ENCODE data around the gene CPOX. TPM values are rescaled to one million over a fixed set of nuclear protein-coding genes. Genes with fewer than 3 reads are reported as not detected.
A peak's percentile ranks its signal among the peaks of the same experiment; 100 is the strongest.

The CPOX gene
- total and polyA plus RNA-seq, 4 experiments from 2014 or later: 3.3 to 41.3 (median 24.6) TPM

DNA sequence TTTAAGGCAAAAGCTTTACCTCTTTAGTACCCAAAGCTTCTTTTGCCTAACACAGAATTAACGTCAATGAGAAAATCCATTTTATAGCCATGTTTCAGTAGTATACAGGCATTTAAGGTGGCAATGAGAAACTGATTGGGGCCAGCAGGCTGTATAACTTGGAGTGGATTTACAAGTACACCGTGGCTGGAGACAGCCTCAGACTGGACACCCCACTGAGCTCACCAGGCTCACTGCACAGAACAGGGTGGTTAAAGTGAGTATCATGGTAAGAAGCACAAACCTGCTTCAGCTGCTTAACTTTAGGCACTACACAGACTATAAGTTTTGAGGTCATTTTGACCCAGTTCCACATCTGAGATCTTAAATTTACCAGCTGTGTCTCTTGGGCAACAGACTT is 8.9 kb downstream of the CPOX start:
- CTCF ChIA-PET (ENCODE audit: partially characterized antibody): interaction anchor here (1.0 to 1.2 kb wide), 3 partner anchors 10 to 13 kb away, joined by 3 to 4 read pairs (median 3); no protein-coding TSS in a partner anchor
- Mint-ChIP-seq H3K9me3 (no peaks in the 10 kb centered on the region), H3K4me3 (no peak overlapping the region), H3K36me3 (peaks cover 35 to 71% of the 10 kb centered on the region in 2 donors), H3K27me3 (no peaks in the 10 kb centered on the region), H3K4me1 (peaks cover 14 to 18% (median 15%) of the 10 kb centered on the region in 4 donors), H3K27ac (peak overlapping the region in 1 of 7 donors; percentile 4)
- peaks cover 15% of the 10 kb centered on the region for H3K36me3 ChIP-seq (ENCODE audit: insufficient read depth, low read length)
- intact Hi-C loops (cut with micrococcal nuclease): no loop called here
- no peaks in the 10 kb centered on the region for H3K27me3 ChIP-seq (ENCODE audit: insufficient read depth, low read length)
- POLR2A ChIA-PET (ENCODE audit: partially characterized antibody): interaction anchor here (0.9 to 1.1 kb wide), 3 partner anchors 9 to 20 kb away, joined by 3 read pairs; partner anchors contain the start of gene CPOX
- H3K4me3 ChIP-seq (ENCODE audit: low read length in 2 of 2): no peak overlapping the region
- no peaks in the 10 kb centered on the region for H3K9me3 ChIP-seq (ENCODE audit: control insufficient read depth in 1 of 2, low read length in 2 of 2)
- no peak overlapping the region for H3K27ac ChIP-seq (ENCODE audit: low read depth, low read length)
- H3K4me1 ChIP-seq (ENCODE audit: insufficient read depth, low read length): peaks cover 7% of the 10 kb centered on the region
- DNase-seq: no peak

DNA sequence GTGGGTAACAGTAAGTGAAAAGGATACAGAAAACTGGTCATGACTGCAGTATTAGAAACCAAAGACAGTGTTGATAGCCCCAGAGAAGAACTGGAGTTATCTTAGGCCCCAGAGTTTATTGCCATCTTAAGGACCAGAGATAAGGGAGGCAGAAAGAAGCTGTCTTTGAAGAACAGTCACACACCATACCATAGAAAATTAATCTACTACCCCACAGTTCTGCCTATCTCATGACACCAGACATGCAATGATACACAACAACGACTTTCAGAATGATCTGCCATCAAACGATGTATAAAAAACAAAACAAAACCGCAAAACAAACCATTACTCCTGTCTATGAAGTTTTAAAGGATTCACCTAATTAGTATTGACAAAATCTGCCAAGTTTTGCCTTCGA is 9.6 kb downstream of the CPOX start:
- H3K9me3 Mint-ChIP-seq: no peaks in the 10 kb centered on the region
- no peak overlapping the region for H3K4me3 Mint-ChIP-seq
- H3K27me3 Mint-ChIP-seq: no peaks in the 10 kb centered on the region
- Histone ChIP-seq H3K36me3 (ENCODE audit: insufficient read depth, low read length) (peaks cover 15% of the 10 kb centered on the region), H3K27me3 (ENCODE audit: insufficient read depth, low read length) (no peaks in the 10 kb centered on the region), H3K4me3 (ENCODE audit: low read length in 2 of 2) (no peak overlapping the region), H3K9me3 (ENCODE audit: control insufficient read depth in 1 of 2, low read length in 2 of 2) (no peaks in the 10 kb centered on the region), H3K4me1 (ENCODE audit: insufficient read depth, low read length) (peaks cover 3% of the 10 kb centered on the region), H3K27ac (ENCODE audit: low read depth, low read length) (no peak overlapping the region)
- POLR2A ChIA-PET (ENCODE audit: partially characterized antibody): interaction anchor here (0.9 kb wide), 1 partner anchor 10 kb away, joined by 3 read pairs; the partner anchor contains the start of gene CPOX
- peaks cover 33 to 66% of the 10 kb centered on the region in 2 donors for H3K36me3 Mint-ChIP-seq
- H3K4me1 Mint-ChIP-seq: peaks cover 9 to 16% (median 11%) of the 10 kb centered on the region in 4 donors
- CTCF ChIA-PET (ENCODE audit: partially characterized antibody): interaction anchor here (1.0 kb wide), 1 partner anchor 14 kb away, joined by 3 read pairs; no protein-coding TSS in a partner anchor
- no peak for DNase-seq
- H3K27ac Mint-ChIP-seq: peak overlapping the region in 3 of 7 donors; percentile 6 to 31 (median 6)
- intact Hi-C loops (cut with micrococcal nuclease): no loop called here

DNA sequence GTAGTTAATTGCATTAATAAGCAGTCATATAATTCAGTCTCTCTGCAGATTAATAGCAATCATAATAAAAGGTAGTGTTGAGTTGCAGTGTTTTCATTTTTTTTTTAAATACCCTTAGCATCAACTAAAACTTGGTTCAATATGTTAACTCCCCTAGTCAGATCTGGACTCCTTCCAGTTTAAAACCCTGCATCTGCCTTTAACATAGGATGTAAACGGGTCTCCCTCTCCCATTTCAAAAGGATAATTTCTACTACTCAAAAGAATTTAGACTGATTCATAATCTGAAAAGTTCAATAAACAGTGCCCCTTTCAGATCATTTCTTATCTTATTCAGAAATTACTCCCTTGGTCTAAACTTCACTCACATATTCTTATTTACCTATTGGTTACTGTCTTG is 11.4 kb downstream of the CPOX start:
- no peak for DNase-seq
- Histone ChIP-seq H3K27me3 (ENCODE audit: insufficient read depth, low read length) (no peaks in the 10 kb centered on the region), H3K9me3 (ENCODE audit: control insufficient read depth in 1 of 2, low read length in 2 of 2) (no peaks in the 10 kb centered on the region), H3K4me1 (ENCODE audit: insufficient read depth, low read length) (peaks cover 3% of the 10 kb centered on the region), H3K36me3 (ENCODE audit: insufficient read depth, low read length) (peaks cover 15% of the 10 kb centered on the region), H3K27ac (ENCODE audit: low read depth, low read length) (no peak overlapping the region), H3K4me3 (ENCODE audit: low read length in 2 of 2) (no peak overlapping the region)
- H3K36me3 Mint-ChIP-seq: peaks cover 37 to 64% of the 10 kb centered on the region in 2 donors
- no peaks in the 10 kb centered on the region for H3K9me3 Mint-ChIP-seq
- H3K27me3 Mint-ChIP-seq: no peaks in the 10 kb centered on the region
- H3K4me1 Mint-ChIP-seq: peaks cover 13 to 16% (median 15%) of the 10 kb centered on the region in 4 donors
- intact Hi-C loops (cut with micrococcal nuclease): no loop called here
- peak overlapping the region in 3 of 7 donors; percentile 24 to 67 (median 49) for H3K27ac Mint-ChIP-seq
- ChIA-PET CTCF (ENCODE audit: partially characterized antibody) (interaction anchor here (1.0 to 1.2 kb wide), 2 partner anchors 11 to 26 kb away, joined by 3 to 5 read pairs; partner anchors contain the start of gene CPOX), POLR2A (ENCODE audit: partially characterized antibody) (interaction anchor here (1.5 to 2.5 kb wide), 3 partner anchors 8 to 26 kb away, joined by 4 to 8 read pairs (median 6); partner anchors contain the start of gene CPOX)
- no peak overlapping the region for H3K4me3 Mint-ChIP-seq

DNA sequence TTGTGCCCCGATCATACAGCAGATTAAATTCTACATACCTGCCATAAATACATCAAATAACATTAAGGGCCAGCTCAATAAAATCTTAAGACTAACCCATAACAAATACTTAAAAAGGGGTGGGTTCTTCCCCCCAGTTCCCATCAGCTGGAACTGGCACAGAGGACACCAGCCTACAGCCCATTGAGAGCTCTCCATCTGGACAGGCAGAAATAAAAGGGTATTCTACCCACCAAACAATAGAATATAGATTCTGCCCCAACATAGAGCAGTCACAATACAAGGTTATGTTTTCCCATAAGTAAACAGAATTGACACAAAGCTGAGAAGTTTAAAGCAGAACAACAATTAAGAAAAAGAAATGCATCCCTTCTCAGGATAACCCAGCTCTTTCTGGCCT is 11.9 kb downstream of the CPOX start:
- no peak overlapping the region for H3K4me3 Mint-ChIP-seq
- H3K27ac ChIP-seq (ENCODE audit: low read depth, low read length): no peak overlapping the region
- no peak for DNase-seq
- H3K36me3 ChIP-seq (ENCODE audit: insufficient read depth, low read length): peaks cover 15% of the 10 kb centered on the region
- no peaks in the 10 kb centered on the region for H3K9me3 ChIP-seq (ENCODE audit: control insufficient read depth in 1 of 2, low read length in 2 of 2)
- no peaks in the 10 kb centered on the region for H3K27me3 ChIP-seq (ENCODE audit: insufficient read depth, low read length)
- intact Hi-C loops (cut with micrococcal nuclease): no loop called here
- peaks cover 42 to 68% of the 10 kb centered on the region in 2 donors for H3K36me3 Mint-ChIP-seq
- H3K4me3 ChIP-seq (ENCODE audit: low read length in 2 of 2): no peak overlapping the region
- ChIA-PET POLR2A (ENCODE audit: partially characterized antibody) (interaction anchor here (1.5 to 2.5 kb wide), 3 partner anchors 9 to 25 kb away, joined by 4 to 8 read pairs (median 6); partner anchors contain the start of gene CPOX), CTCF (ENCODE audit: partially characterized antibody) (interaction anchor here (1.0 to 1.2 kb wide), 3 partner anchors 11 to 236 kb away, joined by 3 to 5 read pairs (median 3); partner anchors contain the start of gene CPOX)
- no peaks in the 10 kb centered on the region for H3K9me3 Mint-ChIP-seq
- H3K4me1 Mint-ChIP-seq: peaks cover 14 to 18% (median 17%) of the 10 kb centered on the region in 4 donors
- H3K27ac Mint-ChIP-seq: peak overlapping the region in 2 of 7 donors; percentile 24 to 67
- no peaks in the 10 kb centered on the region for H3K27me3 Mint-ChIP-seq
- H3K4me1 ChIP-seq (ENCODE audit: insufficient read depth, low read length): peaks cover 3% of the 10 kb centered on the region

DNA sequence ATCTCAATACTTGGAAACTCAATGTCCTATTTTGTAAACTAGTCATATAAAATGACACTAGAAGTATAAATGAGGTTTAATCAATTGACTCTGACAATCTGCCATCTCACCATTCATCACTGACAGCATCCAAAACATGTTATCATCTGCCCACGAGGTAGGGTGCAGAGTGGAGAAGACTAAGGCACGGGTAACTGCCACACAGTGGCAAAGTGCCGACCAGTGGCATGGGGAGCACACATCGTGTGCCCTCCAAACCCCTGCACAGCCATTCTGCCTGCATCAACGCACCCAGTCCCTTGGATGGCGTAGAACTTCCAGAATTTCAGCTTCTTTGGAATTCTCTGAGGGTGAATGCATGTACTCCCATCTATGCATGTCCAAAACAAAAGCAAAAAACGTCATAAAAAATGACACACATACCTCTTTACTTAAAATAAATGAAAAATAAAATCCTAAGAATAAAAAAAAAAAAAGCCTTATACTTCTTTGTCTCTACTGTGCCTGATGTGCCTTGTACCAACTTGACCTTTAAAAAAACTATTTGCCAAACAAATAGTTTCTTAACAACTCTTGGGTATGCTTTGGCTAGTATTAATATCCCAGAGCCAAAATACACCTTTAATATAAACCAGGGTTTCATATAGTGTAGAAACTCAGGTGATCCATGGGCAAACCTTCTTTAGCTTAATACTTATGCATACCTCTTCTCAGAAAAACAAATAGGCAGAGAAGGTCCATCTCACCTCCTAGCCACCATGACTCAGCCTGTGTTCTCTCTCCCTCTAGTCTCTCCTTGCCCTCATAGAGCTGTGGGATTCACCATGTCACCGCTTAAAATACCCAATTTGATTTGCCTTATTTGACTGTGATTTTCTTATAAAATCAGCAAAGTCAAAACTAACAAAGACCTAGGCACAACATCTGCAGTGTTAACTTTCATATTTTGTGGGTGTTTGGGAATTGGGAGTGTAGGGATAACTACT is 12.7 kb downstream of the CPOX start:
- H3K27me3 ChIP-seq (ENCODE audit: insufficient read depth, low read length): no peaks in the 10 kb centered on the region
- H3K9me3 ChIP-seq (ENCODE audit: control insufficient read depth in 1 of 2, low read length in 2 of 2): no peaks in the 10 kb centered on the region
- H3K27me3 Mint-ChIP-seq: no peaks in the 10 kb centered on the region
- H3K4me1 ChIP-seq (ENCODE audit: insufficient read depth, low read length): peaks cover 3% of the 10 kb centered on the region
- no peaks in the 10 kb centered on the region for H3K9me3 Mint-ChIP-seq
- no peak overlapping the region for H3K4me3 Mint-ChIP-seq
- intact Hi-C loops (cut with micrococcal nuclease): no loop called here
- ChIA-PET CTCF (ENCODE audit: partially characterized antibody) (interaction anchor here (1.0 to 1.2 kb wide), 4 partner anchors 12 to 541 kb away, joined by 3 to 5 read pairs (median 3); partner anchors contain the start of gene CPOX), POLR2A (ENCODE audit: partially characterized antibody) (interaction anchor here (1.5 to 2.5 kb wide), 3 partner anchors 10 to 24 kb away, joined by 4 to 8 read pairs (median 6); partner anchors contain the start of gene CPOX)
- H3K4me1 Mint-ChIP-seq: peaks cover 14 to 18% (median 17%) of the 10 kb centered on the region in 4 donors
- DNase-seq: no peak
- H3K36me3 Mint-ChIP-seq: peaks cover 47 to 66% of the 10 kb centered on the region in 2 donors
- H3K36me3 ChIP-seq (ENCODE audit: insufficient read depth, low read length): peaks cover 15% of the 10 kb centered on the region
- peak overlapping the region in 4 of 7 donors; percentile 13 to 77 (median 46) for H3K27ac Mint-ChIP-seq
- H3K4me3 ChIP-seq (ENCODE audit: low read length in 2 of 2): no peak overlapping the region
- no peak overlapping the region for H3K27ac ChIP-seq (ENCODE audit: low read depth, low read length)

DNA sequence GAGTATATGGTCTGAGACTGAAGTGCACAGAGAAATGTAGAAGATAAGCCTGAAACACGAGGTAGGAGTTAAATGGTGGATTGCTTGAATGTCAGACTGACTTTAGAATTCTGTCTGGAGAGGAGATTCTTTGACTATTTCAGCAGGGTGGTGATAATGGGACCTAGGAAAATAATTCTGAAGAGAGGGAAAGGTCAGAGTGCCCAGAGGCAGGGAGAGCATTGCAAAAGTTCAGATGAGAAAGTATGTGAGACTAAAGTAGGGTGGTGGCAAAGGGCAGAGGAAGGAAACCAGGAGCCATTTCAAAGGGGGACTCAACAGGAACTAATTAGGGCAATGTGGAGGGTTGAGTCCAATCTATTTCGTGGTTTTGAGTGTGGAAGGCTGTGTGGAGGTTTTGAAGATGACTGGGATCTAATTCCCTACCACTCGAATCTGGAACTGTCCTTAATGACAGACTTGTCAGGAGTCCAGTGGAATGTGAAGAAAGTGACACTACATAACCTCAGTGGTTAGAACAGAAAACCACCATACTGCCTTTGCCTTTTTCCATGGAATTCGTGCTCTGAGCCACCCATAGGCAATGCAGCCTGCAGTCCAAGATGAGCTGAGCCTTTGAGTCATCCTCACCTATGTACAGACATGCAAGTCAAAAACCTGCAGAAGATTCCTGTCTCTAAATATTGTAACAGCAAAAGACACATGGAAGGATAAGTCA is 16.1 kb downstream of the CPOX start:
- H3K4me1 Mint-ChIP-seq: peaks cover 17 to 33% (median 23%) of the 10 kb centered on the region in 4 donors
- no peaks in the 10 kb centered on the region for H3K27me3 Mint-ChIP-seq
- H3K27me3 ChIP-seq (ENCODE audit: insufficient read depth, low read length): no peaks in the 10 kb centered on the region
- H3K4me1 ChIP-seq (ENCODE audit: insufficient read depth, low read length): peaks cover 15% of the 10 kb centered on the region
- H3K4me3 Mint-ChIP-seq: no peak overlapping the region
- H3K27ac Mint-ChIP-seq: peak overlapping the region in 6 of 7 donors; percentile 17 to 90 (median 81)
- DNase-seq: no peak
- H3K4me3 ChIP-seq (ENCODE audit: low read length in 2 of 2): no peak overlapping the region
- no peak overlapping the region for H3K27ac ChIP-seq (ENCODE audit: low read depth, low read length)
- H3K9me3 Mint-ChIP-seq: no peaks in the 10 kb centered on the region
- intact Hi-C loops (cut with micrococcal nuclease): no loop called here
- ChIA-PET CTCF (ENCODE audit: partially characterized antibody) (interaction anchor here (2.9 kb wide), 1 partner anchor 21 kb away, joined by 6 read pairs; no protein-coding TSS in a partner anchor), POLR2A (ENCODE audit: partially characterized antibody) (interaction anchor here (1.0 kb wide), 1 partner anchor 10 kb away, joined by 5 read pairs; no protein-coding TSS in a partner anchor)
- H3K9me3 ChIP-seq (ENCODE audit: control insufficient read depth in 1 of 2, low read length in 2 of 2): no peaks in the 10 kb centered on the region
- peaks cover 32 to 43% of the 10 kb centered on the region in 2 donors for H3K36me3 Mint-ChIP-seq
- peaks cover 11% of the 10 kb centered on the region for H3K36me3 ChIP-seq (ENCODE audit: insufficient read depth, low read length)
